ENCODE data around the gene CFDP1.

The CFDP1 gene

DNA sequence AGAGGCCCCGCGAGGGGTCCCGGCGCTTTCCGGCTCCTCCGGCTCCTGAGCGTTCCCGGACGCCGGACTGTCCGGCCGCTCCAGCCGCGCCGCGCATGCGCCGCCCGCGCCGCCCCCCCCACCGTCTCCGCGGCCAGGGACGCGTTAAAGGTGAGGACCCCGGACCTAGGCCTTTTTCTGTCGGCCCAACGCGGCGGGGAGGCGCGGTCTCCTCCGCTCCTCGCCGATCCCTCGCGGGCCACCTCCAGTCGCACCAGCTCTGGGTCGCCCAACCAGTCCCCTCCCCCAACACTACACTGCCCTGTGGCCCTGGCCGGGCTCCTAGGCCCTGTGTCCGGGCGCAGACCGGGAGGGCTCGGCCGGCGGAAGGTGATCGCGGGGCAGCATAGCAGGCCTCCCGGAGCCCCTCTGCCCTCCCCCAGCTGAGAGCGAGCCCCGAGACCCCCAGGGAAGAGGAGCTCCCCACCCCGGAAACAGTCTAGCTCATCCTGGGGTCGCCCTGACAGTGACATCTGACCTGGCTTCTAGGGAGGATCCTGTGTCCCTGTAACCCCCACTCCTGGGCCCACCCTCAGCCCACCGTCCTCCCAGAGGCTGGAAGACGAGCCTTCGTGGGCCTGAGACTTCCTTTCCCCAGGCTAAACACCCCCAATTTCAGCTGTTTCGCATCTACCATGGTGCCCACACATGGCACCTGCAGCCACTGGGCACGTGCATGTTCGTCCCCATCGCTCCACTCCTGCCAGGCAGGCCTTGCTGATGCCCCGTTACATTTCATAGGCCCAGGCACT lies 167.2 kb downstream of the CFDP1 start:
- Histone ChIP-seq H3K4me1 (ENCODE audit: low read length) (peaks cover 9% of the 10 kb centered on the region; the same call in 1 of the 2 replicates), H3K4me2 (ENCODE audit: low read length) (peak overlapping the region; percentile 86), H3K36me3 (replicated peaks; ENCODE audit: low read depth, low read length) (no peaks in the 10 kb centered on the region), H4K20me1 (ENCODE audit: insufficient read depth, low read length) (peaks cover 6% of the 10 kb centered on the region; the same call in 1 of the 2 replicates), H2AFZ (ENCODE audit: low read depth, low read length) (peak overlapping the region; percentile 76), H3K9me3 (ENCODE audit: insufficient read depth, low read length) (no peaks in the 10 kb centered on the region), H3K79me2 (ENCODE audit: low read length) (no peaks in the 10 kb centered on the region), H3K27ac (ENCODE audit: low read length) (no peak overlapping the region), H3K4me3 (ENCODE audit: low read length) (peak overlapping the region; percentile 90), H3K9ac (ENCODE audit: low read length) (peak overlapping the region; percentile 70), H3K27me3 (ENCODE audit: low read depth, low read length) (peaks cover 15% of the 10 kb centered on the region)
- TF ChIP-seq, protein P1, sequence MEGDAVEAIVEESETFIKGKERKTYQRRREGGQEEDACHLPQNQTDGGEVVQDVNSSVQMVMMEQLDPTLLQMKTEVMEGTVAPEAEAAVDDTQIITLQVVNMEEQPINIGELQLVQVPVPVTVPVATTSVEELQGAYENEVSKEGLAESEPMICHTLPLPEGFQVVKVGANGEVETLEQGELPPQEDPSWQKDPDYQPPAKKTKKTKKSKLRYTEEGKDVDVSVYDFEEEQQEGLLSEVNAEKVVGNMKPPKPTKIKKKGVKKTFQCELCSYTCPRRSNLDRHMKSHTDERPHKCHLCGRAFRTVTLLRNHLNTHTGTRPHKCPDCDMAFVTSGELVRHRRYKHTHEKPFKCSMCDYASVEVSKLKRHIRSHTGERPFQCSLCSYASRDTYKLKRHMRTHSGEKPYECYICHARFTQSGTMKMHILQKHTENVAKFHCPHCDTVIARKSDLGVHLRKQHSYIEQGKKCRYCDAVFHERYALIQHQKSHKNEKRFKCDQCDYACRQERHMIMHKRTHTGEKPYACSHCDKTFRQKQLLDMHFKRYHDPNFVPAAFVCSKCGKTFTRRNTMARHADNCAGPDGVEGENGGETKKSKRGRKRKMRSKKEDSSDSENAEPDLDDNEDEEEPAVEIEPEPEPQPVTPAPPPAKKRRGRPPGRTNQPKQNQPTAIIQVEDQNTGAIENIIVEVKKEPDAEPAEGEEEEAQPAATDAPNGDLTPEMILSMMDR (IDR thresholded peaks at IDR 0.05; ENCODE audit: low read depth, low read length): no peak
- TF ChIP-seq EZH2phosphoT487 (IDR thresholded peaks at IDR 0.05; ENCODE audit: low read depth): no peak

DNA sequence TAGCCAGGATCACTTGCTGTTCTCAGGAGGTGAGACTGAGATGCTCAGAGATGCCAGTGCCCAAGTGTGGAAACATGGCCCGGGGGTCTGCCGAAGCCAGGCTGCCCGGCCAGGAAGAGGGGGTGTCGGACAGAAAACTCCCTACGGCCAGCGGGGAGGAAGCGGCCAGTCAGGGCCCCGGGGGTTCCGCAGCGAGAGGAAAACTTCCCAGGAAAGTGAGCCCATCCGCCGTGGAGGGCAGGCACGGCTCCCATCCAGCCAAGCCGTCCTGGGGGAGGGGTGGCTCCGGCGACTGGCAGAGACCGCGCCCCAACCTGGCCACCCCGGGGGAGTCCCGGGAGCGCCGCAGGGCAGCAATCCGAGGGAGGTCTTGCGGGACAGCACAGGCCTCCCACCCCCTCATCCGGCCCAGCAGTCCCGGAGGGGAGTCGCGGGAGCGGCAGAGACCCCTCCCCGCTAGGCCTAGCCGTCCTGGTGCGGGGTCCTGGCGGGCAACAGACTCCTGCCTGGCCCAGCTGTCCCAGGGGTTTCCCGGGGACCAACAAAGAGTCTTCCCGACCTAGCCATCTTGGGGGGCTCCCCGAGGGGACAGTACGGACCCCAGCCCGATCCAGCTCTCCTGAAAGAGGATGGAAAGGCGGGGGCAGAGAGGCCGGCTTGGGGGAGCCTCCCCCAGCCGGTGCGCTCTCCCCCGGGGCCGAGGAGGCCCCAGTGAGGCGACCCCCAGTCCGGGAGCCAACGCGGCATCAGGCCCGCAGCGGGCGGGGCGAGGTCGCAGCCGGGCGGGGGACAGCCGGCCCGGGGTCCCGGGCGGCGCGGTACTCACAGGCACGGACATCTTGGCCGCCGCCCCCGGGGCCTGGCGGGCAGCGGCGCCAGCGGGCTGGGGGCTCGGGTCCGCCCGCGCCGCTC lies 168.0 kb downstream of the CFDP1 start:
- peaks cover 15% of the 10 kb centered on the region for H3K27me3 ChIP-seq (ENCODE audit: low read depth, low read length)
- H2AFZ ChIP-seq (ENCODE audit: low read depth, low read length): peak overlapping the region; percentile 76
- H3K79me2 ChIP-seq (ENCODE audit: low read length): no peaks in the 10 kb centered on the region
- peaks cover 9% of the 10 kb centered on the region; the same call in 1 of the 2 replicates for H3K4me1 ChIP-seq (ENCODE audit: low read length)
- H3K4me3 ChIP-seq (ENCODE audit: low read length): peak overlapping the region; percentile 90
- TF ChIP-seq, protein P1 (IDR thresholded peaks at IDR 0.05; ENCODE audit: low read depth, low read length): no peak
- no peak for TF ChIP-seq EZH2phosphoT487 (IDR thresholded peaks at IDR 0.05; ENCODE audit: low read depth)
- H3K36me3 ChIP-seq (replicated peaks; ENCODE audit: low read depth, low read length): no peaks in the 10 kb centered on the region
- peaks cover 6% of the 10 kb centered on the region; the same call in 1 of the 2 replicates for H4K20me1 ChIP-seq (ENCODE audit: insufficient read depth, low read length)
- peak overlapping the region; percentile 86 for H3K4me2 ChIP-seq (ENCODE audit: low read length)
- H3K9me3 ChIP-seq (ENCODE audit: insufficient read depth, low read length): no peaks in the 10 kb centered on the region
- peak overlapping the region; percentile 70 for H3K9ac ChIP-seq (ENCODE audit: low read length)
- H3K27ac ChIP-seq (ENCODE audit: low read length): no peak overlapping the region

DNA sequence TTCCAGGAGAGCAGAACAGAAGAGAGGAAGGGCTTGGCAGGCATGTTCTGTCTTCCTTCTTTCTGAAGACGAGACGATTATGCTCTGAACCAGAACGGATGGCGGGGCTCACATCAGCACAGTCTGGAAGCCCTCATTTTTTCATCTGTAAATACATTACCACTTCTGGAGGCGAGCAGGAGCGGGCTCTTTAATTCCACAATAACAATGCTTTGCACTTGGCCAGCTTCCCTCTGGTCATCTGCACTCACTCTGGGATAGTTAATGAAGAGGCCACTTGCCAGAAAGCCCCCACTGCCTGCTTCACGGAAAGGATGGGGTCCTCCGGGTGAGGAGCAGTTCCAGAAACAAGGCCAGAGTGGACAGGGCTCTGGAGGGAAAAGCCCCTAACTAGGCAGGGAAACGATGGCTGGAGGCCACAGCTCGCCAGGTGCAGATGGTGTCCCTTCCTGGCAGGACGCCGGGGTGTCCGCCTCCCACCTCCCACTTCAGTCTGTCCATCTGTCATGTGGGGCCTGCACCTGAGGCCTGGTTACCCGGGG lies 168.8 kb downstream of the CFDP1 start:
- no peaks in the 10 kb centered on the region for H3K79me2 ChIP-seq (ENCODE audit: low read length)
- peaks cover 6% of the 10 kb centered on the region; the same call in 1 of the 2 replicates for H4K20me1 ChIP-seq (ENCODE audit: insufficient read depth, low read length)
- TF ChIP-seq, protein P1 (IDR thresholded peaks at IDR 0.05; ENCODE audit: low read depth, low read length): no peak
- no peak for TF ChIP-seq EZH2phosphoT487 (IDR thresholded peaks at IDR 0.05; ENCODE audit: low read depth)
- no peak overlapping the region for H2AFZ ChIP-seq (ENCODE audit: low read depth, low read length)
- H3K4me2 ChIP-seq (ENCODE audit: low read length): peak overlapping the region; percentile 86
- H3K36me3 ChIP-seq (replicated peaks; ENCODE audit: low read depth, low read length): no peaks in the 10 kb centered on the region
- peak overlapping the region; percentile 90; the same call in 1 of the 2 replicates for H3K4me3 ChIP-seq (ENCODE audit: low read length)
- no peak overlapping the region for H3K9ac ChIP-seq (ENCODE audit: low read length)
- H3K9me3 ChIP-seq (ENCODE audit: insufficient read depth, low read length): no peaks in the 10 kb centered on the region
- no peak overlapping the region for H3K27ac ChIP-seq (ENCODE audit: low read length)
- H3K4me1 ChIP-seq (ENCODE audit: low read length): peaks cover 9% of the 10 kb centered on the region; the same call in 1 of the 2 replicates
- peaks cover 15% of the 10 kb centered on the region for H3K27me3 ChIP-seq (ENCODE audit: low read depth, low read length)

Data from OCI-LY3 (cell line).